Measurements from ENCODE around the gene AKAP8L.
"Not testable (repeated sequence)": the region's sequence is repeated elsewhere in the genome, so short reads cannot be mapped to it uniquely, and the experiment has no call there.

AKAP8L gene

DNA sequence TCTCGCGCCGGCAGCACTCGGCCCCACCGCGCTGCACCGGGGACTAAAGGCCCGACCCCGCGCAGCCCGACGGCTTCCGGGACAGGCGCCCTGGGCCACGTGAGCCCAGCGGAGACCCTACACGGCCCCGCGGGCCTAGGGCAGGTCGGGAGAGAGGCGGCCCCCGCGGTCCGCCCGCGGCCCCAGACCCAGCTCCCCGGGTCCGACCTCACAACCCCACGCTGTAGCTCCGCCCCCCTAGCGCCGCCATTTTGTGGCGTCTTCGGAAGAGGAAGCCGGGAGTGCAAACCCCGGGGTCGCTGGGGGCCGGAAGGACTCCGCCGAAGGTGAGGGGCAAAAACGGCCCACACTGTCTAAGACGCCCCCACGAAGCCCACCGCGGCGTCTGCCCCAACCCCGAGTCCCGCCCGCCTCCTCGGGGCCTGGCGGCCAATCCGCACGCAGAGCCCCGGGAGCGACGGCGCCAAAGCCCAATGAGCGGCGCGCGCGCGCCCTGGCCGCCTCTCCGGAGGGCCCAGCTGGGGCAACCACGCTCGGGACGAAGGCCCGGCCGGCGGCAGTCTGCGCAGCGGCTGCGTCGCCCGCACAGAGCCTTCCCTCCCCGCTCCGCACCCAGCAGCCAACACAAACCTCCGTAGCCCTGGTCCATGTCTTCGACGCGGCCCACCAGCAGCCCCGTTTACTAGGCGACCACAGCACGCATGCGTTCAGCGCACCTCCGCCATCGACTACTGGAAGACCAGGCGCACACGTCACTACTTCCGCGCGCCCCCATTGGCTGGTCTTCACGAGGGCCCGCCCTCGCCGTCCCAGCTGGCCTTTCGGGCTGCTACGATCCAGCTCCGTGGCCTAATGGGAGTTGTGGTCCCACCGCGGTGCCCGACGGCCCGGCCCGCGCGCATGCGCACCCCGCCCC lies 39.4 kb downstream of the AKAP8L start, which contains the start of gene AKAP8:
AKAP8 (minus strand) TSS at position 705 of the 916 bp plus-strand sequence; CDS start at position 649, 56 bp downstream.
- peak; percentile 98 for DNase-seq

DNA sequence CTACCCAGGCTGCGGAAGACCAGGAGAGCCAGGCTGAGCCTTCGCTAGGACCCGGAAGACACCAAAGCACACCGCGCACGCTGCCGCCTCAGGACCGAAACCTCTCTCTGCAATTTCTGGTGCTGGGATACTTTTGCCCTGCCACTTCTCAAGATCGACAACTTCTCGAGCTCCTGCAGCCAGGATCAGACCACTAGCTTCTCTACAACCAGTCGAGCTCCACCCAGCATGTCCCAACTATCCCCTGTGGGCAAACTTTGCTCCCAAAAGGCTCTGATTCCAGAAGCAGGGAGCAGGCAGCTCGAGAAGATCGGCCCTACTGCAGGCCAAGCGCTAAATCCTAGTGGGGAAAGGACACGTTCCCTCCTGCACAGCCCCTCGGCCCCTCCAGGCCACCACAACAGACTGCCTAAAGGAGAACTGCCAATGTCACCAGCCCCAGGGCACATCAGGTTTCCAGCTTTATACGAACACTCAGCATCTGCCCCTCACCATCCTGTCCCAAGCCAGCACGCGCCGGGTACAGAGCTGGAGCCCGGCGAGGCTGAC lies 40.2 kb downstream of the AKAP8L start:
- peak; percentile 47 for DNase-seq

DNA sequence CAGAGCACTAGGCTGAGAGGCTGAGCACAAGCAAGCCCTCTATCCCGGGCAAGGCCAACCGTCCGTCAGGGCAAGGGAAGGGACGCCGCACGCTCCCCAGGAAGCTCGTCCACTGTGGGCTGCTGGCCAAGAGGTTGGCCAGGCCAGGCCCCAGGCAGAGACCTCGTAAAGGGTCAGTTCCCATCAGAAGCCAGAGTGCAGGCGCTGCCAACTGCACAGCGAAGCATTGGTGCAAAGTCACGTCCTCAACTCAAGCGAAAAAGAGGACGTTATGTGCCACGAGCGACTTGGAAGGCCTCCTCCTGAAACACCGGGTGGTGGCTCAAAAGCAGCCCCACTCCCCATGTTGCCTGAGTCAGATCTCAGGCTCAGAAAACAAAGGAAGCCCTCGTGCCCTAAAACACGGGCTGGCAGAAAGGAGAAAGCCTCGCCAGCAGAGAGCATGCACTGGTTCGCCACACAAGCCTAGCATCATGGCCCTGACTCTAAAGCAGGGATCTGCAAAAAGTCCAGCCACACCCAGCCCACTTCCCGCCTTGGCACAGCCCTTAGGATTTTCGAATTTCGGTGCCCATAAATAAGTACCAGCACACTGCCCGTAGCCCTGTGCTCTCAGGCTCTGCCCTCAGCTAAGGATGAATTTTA lies 43.9 kb downstream of the AKAP8L start:
- no peak for DNase-seq

DNA sequence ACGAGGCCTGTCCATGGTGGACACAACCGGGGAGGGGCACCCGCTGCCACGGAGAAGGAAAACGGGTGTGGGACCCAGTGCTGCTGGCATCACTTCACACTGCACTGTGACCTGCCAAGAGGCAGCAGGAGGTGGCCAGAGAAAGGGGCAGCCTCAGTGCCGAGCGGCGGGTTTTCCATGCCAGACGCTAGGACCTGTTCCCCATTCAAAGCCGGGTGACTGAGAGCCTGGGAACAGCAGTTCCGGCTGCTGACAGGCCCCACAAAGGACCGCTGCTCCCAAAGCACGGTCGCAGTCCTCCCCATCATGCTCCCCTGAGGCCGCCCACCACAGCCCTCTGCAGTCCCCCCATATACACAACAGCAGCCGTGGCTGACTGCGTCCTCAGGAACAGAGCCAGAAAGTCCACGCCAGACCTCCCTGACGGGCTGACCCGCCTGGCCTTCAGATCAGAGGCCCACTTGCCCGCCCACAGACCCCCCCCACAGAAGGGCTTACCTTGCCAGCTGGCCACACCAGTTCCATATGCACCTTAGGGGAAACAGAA lies 44.6 kb downstream of the AKAP8L start:
- no peak for DNase-seq

DNA sequence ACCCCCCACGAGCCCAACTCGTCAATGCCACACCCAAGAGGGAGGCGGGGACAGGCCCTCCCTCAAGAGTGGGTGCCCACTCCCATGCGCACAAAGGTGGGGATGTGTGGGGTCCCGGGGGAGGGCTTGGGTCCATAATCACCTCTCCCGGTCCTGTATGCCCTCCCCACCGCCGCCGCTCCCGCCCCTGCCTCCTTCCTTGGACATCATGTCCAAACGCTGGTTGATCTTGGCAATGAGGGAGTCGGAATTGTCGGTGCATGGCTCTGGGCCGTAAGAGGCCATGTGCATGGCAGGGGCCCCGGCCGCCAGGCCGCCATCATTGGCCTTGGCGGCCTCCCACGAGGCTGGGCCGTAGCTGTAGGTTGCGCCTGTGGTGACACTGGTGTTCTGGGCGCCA lies 45.1 kb downstream of the AKAP8L start:
- no peak for DNase-seq

DNA sequence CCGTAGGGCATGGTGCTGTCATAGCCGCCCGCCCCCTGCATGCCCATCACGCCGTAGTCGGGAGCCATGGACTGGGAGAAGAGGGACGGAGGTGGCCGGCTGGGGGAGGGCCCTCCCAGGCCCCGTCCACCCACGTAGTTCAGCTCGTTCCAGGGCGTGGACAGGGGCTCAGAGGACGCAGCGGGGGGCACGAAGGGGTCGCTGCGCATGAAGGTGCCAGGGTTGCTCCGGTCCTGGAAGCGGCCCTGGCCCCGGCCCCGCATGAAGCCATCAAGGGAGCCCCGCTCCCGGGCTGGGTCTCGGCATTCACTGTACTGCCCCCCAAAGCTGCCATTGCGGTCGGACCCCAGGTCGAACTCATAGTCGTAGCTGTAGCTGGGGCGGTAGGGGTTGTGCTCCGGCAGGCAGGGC lies 45.9 kb downstream of the AKAP8L start:
- no peak for DNase-seq

DNA sequence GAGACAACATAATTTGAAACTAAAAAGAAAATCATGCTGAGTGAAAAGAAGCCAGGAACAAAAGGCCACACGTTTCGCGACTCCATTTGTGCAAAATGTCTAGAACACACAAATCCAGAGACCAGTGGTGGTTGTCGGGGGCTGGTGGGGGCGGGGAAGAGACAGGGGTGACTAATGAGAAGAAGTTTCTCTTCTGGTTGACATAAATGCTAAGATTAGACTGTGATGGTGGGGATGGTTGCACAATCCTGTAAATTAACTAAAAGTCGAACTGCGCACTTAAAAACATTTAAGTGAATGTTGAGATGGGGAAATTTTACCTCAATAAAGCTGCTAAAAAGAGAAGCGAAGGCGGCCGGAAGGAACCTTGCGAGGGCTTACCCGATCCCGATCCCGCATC lies 46.3 kb downstream of the AKAP8L start:
- DNase-seq = no peak

DNA sequence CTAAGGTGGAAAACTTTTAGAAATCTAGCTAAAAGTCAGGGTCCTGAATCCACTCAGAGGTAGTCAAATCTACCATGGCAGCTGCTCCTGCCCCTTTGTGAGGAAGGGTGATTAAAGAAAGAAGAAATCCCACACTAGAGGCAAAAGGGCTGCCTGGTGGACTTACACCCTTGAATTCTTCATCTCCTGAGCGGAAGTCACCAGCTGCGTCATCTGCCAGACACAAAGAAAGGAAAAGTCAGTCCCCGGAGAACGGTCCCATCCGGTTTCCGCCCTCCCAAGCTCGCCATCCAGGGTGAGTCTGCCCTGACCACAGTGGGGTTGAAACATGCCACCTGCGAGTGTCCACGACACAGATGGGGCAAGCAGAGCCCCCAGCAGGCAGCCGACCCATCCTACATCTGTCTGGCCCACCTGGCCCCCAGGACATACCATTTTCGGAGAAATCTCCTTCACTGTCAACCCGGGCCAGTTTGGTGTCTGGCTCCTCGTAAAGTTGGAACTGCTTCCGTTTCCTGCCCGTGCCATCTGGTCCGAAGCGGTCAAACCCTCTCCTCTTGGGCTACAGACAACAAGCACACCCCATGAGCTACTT lies 46.9 kb downstream of the AKAP8L start:
- DNase-seq = no peak

DNA sequence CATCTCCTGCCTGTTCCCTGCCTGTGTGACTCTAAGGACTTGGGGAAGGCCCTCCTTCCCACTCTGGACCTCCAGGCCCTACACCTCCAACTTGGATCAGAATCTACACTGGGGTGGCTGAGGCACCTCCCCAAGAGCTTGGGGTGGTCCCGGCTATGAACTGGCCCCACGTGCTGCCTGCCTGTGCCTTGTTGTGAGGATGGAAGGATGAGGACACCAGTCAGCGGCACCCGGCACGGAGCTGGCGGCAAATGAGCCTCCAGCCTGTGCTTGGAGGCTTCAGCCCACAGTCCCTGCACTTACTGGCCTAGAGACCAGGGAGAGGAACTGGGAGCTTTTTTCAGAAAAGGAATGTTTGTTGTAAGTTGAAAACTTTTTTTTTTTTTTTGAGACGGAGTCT lies 47.7 kb downstream of the AKAP8L start:
- DNase-seq = no peak

DNA sequence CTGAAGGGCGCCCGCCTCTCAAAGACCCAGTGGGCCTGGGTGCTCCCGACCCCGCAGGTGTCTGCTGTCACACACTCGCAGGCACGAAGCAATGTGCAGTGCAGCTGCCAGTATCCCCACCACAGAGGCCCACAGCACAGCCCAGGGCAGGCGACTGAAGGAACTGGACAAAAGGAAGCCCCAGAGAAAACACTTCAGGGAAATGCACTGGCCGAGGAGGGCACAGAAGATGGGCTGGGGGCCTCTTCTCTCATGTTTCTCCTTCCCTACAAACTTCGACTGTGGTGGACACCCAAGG lies 49.2 kb downstream of the AKAP8L start:
- DNase-seq = no peak

DNA sequence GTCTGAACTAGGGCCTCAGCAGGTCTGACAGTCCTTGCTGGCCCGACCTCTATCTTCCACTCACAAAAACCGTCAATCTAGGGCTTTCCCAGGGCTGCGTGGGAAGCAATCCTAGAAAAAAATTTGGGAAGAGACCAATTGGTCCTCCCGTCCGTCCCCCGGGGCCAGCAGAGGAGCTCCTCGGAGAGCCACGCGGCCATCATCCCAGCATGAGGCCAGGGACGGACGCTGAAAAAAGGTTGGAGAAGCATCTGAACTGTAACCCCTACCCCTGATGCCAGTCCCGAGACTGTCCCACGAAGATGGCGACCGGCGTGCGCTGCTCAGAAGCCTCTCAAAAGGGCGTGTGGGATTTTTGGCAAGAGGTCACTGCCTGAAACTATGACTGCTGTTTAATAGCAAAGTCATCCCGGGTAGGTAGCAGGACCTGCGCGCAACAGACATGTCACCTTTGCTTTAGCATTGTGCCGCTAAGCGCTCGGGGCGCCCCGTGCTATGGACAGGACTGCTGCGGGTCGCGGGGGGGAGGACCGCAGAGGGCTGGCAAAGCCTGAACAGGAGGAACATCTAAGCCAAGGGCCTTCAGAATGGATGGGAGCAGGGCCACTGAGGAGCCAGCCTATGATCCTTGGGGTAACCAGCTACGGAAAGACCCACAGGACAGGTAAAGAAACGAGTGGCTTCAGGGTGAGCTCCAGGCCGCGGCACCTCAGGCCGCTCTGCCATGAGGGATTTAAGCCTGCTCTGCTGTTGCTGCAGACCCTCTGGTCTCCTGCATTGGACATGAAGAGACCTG lies 49.8 kb downstream of the AKAP8L start:
- DNase-seq = no peak

DNA sequence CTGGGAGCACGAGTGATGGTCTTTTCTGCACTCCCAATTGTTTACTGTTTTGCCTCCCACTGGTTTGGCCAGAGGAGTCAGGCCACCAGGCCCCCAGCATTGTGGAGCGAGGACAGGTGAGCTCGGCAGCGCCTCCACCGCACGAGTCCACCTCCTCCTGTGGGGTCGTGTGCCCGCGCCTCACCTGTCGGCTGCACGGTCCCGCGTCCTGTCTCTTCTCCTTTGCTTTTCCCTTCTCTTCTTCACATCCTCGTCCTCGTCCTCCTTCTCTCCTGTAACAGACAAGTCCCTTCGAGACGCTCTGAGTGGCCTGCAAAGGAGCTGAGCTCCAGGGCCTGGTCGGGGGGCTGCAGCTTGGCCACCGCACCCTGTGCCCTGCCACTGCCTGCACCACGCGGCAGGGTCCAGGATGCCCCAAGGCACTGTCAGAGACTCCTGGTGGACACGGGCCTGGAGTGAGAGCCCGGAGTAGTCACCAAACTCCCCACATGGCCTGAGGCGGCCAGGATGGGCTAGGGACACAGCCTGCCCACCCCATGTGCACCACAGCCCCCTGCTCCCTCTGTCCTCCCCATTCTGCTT lies 50.6 kb downstream of the AKAP8L start:
- DNase-seq = no peak

DNA sequence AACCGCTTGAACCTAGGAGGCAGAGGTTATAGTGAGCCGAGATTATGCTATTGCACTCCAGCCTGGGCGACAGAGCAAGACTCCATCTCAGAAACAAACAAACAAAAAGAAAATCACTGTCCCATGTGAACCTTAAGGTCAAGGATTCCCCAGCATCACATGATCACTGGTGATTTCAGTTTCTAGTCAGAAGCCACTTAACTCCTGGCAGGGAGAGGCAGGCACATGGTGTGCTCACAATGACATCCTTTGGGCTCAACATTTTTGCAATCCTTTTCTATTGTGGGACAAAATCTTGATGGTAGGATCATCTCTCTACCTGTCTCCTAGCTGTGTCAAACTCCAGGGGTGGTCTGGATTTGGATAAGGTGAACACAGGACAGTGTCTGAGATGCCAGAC lies 51.3 kb downstream of the AKAP8L start:
- no peak for DNase-seq

DNA sequence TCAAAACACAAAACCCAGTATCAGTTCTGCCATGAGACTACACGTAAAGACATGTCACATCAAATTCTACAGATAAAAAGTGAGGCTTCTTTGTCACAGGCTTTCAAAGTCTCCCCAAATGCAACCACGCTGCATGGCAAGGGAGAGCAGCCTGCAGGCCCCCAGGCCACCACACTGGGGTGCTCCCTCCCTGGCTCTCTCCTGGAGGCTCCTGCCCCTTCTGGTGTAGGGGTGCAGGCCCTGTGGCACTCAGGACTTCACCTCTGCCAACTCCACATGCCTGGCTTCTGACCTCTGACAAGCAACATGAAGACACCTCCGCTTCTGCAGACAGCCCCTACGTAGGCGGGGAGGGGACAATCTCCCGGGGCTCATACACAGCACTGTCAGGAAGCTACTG lies 53.5 kb downstream of the AKAP8L start:
- DNase-seq = no peak

DNA sequence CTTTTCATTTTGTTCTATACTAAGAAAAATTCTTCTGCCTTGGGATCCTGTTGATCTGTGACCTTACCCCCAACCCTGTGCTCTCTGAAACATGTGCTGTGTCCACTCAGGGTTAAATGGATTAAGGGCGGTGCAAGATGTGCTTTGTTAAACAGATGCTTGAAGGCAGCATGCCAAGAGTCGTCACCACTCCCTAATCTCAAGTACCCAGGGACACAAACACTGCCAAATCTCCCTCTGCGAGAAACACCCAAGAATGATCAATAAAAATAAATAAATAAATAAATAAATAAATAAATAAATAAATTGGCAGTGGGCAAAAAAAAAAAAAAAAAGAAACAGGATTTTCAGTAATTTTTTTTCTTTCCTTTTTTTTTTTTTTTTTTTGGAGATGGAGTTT lies 55.0 kb downstream of the AKAP8L start:
- not testable (repeated sequence) for DNase-seq

DNA sequence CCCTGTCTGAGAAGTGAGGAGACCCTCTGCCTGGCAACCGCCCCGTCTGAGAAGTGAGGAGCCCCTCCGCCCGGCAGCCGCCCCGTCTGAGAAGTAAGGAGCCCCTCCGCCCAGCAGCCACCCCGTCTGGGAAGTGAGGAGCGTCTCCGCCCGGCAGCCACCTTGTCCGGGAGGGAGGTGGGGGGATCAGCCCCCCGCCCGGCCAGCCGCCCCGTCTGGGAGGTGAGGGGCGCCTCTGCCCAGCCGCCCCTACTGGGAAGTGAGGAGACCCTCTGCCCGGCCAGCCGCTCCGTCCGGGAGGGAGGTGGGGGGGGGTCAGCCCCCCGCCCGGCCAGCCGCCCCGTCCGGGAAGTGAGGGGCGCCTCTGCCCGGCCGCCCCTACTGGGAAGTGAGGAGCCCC lies 55.7 kb downstream of the AKAP8L start:
- DNase-seq = not testable (repeated sequence)

DNA sequence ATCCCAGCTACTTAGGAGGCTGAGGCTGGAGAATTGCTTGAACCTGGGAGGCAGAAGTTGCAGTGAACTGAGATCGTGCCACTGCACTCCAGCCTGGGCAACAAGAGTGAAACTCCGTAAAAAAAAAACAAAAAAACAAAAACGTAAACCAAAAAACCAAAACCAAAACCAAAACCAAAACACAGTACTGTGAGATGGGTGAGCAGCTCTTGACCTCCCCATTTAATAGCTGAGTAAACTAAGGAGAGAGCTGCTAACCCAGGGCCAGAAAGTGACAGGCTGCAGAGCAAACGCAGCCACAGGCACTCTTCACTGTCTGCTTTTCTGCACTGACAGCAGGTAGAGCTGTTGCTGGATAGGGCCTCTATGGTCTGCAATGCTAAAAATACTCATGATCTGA lies 58.8 kb downstream of the AKAP8L start:
- not testable (repeated sequence) for DNase-seq

DNA sequence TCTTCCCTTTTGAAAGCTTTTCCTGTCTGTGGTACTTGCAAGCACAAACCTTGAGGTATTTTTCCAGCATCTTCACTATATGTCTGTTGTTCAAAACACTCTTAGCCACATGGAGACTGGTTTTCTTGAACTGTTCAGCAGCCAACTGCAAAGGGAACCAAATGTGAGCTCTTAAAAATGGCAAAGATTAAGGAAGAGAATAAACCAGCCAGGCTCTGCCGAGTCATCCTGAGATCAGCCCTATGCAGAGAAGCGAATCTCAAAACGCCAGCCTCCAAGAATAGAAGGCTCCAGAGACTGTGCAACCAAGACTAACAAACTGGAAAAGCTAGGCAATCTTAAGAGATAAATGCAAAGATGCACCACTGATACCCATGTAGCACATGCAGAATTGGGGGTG lies 59.9 kb downstream of the AKAP8L start:
- no peak for DNase-seq

DNA sequence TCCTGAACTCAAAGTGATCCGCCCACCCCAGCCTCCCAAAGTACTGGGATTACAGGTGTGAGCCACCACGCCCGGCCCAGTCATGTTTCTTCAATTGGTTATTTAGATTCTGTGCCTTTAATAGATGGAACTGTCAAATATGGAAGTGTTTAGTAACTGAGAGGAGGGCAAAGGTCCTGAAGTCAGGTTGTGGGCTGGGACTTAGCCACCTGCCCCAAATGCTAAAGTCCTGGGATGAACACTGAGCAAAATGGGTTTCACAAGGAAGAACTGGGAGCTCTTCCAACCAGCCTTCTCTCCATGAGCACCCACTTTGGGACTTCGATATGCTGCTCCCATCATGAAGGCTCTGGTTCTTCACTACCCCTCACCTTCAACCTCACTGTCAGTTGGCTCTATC lies 60.9 kb downstream of the AKAP8L start:
- no peak for DNase-seq

DNA sequence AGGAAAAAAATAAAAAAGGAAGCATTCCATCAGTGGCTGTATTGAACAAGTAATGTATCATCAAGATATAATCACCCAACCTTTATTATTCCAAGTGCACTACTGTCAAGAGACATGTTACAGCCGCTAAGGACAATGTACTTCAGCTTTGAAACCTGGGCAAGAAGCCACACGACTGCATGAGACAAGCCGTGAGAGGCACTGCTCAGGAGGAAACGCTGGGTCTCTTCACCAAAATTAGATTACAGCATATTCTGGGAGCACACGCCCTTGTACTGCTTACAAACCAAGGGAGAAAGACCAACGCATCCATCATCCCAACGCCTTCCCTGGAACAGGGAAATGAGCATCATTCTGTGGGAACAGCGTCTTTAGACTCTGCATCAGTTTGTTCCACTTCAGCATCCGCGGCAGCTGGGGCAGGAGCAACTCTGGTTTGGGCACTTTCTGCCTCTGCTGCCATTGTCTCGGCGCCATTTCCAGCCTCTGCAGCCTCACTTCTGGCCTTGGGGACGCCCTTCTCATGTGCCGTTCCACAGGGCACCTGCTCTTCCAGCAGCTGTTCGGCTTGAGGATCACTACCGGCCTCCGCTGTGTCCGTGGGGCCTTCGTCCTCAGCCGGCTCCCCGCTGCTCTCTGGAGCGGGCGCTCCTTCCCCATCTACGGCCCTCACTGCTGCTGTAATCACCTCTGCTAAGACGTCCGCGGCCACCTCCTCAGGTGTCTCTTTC lies 64.1 kb downstream of the AKAP8L start:
- DNase-seq = no peak

DNA sequence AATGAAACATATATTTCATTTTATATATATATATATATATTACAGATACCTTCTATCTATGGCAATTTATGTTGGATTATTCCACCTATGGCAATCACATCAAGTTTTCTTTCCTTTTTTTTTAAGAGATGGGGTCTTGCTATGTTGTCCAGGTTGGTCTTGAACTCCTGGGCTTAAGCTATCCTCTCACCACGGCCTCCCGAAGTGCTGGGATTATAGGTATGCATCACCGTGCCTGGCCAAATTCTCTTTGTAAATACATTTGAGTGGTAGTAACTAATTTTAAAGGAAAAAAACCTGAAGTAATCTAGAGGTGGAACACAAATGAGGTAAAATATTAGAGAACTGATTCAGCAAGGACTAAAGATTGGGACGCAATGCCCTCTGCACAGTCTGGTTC lies 64.9 kb downstream of the AKAP8L start:
- no peak for DNase-seq

DNA sequence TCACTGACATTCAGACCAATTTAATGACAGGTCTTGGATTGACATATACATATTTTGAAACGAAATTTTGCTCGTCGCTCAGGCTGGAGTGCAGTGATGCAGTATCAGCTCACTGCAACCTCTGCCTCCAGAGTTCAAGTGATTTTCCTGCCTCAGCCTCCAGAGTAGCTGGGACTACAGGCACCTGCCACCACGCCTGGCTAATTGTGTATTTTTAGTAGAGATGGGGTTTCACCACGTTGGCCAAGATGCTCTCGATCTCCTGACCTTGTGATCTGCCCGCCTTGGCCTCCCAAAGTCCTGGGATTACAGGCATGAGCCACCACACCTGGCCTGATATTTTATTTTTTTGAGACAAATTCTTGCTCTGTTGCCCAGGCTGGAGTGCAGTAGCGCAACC lies 66.3 kb downstream of the AKAP8L start:
- DNase-seq = not testable (repeated sequence)
